GM19023 (cell line): Measurements from ENCODE around the gene ZFAND2A.
"Not testable (repeated sequence)": the region's sequence is repeated elsewhere in the genome, so short reads cannot be mapped to it uniquely, and the experiment has no call there.

ENCODE experiments used
- ATAC-seq: cut with Tn5 transposase; IDR thresholded peaks from one replicate; pipeline ENCODE4 v1.9.1; 2021; ENCODE audit warnings: mild to moderate bottlenecking, moderate library complexity; ENCODE audit not compliant: unreplicated experiment

Gene ZFAND2A

DNA sequence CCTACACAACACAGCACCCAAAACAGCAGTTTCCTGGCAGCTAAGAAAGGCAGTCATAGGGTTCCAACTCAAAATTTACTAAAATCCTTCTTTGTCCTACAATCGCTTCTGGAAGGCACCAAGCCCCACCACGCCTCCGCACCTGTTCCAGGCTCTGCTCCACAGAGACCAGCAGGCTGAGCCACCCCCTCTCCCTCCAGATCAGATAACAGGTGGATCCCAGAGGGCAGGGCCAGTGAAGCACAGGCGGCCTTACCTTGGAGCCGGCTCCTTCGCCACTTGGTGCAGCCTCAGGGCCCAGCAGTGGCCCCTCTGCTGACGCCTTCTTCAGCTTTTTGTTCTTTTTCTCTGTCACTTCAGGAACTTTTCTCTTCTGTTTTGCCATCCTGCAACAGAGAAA is 33.0 kb downstream of the ZFAND2A start:
- ATAC-seq: no peak

DNA sequence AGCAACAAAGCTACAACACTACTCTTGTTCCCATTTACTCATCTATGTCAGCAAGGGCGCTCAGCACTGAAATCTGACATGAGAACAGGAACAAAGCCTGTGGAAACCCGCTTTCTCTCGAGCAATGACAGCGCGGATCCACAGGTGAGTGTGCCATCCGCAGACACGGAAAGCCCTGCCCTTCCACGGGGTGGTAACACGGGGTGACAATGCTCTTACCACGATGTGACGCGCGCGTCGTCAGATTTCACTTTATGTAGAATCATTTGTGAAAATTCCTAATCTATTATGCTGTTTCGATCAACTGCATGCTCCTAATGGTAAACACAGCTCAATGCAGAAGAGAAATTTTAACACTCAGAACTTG is 34.4 kb downstream of the ZFAND2A start:
- ATAC-seq: no peak

DNA sequence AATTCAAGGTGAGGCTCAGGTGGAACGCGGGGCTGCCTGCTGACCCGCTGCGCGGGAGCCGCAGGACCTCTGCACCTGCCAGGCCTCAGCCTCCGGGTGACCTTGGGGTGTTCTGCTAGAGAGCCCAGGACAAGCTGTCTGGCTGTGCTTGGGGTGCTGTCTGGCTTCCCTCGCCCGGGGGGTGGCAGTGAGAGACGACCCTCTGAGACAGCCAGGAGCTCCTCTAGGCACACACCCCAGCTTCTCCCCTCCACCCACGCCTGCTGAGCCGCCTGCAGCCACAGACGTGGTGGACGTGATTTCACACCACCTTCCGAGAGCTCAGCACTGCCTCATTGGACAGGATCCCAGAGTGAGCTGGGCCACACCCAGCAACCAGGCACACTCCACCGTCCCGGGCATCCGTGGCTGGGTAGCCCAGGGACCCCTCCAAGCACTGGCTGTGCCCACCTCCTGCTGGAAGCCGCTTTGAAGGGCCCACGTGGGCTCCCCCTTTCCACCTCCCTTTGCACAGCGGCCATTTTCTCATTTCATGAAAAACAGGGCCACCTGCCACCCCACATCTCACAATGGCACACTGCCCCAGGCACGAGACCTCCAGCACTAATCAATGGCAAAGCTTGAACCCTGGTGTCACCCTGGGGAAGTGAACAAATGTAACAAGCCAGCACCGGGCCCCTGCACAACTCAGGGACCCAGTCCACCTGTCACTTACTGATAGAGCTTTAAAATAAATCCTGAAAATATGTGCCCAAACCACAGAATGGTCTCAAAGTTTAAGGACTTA is 35.0 kb downstream of the ZFAND2A start:
- no peak for ATAC-seq

DNA sequence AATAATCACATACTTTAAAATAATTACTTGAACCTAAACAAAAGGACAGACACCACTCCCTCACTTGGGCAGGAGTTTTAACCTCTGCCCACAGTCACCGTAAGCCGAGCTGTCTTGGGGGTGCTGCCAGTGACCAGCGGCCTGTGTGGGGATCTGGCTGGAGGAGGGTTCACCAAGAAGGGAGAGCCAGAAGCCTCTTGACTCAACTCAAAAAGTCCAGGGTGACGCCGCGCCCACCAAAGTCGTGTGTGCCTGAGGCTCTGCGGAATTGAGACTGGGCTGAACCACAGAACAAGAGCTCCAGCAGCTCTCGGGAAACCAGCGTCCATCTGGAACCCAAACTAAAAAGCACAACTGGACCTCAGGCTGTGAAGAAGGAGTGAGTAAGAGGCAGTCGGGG is 35.8 kb downstream of the ZFAND2A start:
- ATAC-seq: no peak

DNA sequence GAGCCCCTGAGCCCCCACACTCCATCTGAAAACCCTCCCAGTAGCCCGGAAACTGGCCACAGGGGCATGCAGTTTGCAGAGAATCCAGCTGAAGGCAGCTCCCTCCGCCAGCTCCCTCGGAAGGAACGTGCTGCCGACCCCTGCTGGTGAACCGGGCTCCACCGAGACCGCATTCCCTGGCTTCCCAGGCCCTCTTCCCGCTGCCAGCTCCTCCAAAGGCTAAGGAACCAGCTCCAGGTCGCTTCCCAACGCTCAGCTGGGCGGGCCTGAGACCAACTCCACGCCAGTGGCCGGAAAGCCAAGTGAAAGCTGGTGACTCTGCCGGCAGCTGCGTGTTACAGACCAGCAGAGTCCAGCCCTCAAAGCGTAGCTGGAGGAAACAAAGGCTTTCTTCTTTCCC is 36.3 kb downstream of the ZFAND2A start:
- no peak for ATAC-seq

DNA sequence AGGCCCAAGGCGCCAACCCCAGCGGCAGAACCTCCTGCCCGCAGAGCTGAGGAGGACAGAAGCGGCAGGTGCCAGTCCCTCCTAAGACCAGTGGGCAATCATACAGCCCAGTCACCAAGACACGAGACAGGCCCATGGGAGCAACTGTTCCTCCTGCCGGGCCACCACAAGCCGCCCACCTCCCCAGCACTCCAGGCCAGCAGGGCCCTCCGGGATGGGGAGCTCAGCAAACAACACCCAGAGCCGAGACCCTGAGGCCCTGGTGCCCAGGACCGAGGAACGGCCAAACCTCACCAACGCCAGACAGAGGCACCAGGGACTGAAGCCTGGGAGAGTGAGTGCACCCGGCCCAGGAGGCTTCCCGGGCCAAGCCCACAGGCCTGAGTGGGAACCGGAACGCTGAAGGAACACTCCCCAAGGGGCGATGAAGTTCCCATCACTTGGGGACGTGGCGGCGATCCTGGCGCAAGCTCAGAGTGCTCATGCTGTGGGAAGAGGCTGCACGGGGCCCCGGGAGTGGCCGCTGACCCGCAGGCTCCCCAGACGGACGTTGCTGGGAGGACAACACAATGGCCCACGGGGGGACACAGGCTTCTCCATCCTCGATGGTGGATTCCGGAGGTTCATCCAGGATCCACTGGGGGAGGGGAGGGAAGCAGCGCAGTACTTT is 37.0 kb downstream of the ZFAND2A start:
- no peak for ATAC-seq

DNA sequence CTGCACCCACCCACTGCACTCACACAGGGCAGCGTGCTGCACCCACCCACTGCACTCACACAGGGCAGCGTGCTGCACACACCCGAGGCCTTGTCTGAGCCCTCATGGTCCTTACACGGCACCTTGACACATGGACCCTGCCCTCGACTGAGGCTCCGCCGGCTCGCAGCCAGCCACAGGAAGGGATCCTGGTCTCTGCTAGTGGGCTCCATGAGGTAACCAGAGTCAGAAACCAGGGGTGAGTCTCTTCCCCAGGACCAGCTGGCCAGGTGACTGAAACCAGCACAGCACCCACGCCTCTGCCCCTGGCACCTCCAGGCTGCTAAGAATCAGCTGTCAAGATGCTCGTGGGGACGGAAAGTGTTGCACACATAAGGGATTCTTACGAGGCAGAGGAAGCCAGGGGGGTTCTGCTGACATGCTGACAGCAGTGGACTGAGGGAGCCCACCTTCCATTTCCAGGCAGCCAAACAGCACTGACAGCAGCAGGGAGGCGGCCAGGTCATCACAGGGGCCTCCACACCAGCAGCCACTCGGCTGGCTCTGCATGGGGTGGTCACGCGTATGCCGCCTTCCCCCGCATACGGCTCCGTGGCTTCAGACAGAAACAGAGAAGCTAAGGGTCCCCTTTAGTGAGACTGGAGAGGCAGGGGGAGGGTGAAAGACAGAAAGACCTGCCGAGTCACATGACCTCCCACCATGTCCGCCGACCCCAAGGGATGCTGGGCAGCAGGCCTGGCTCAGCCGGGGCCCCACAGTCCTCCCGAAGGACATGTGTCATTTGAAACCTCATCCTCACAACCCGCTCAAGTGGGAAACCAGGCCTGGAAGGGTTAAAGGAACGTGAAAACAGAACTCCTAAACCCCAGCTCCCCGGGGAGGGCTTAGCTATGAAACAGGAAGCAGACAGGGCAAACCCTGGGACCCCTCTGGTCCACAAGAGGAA is 37.8 kb downstream of the ZFAND2A start:
- no peak for ATAC-seq

DNA sequence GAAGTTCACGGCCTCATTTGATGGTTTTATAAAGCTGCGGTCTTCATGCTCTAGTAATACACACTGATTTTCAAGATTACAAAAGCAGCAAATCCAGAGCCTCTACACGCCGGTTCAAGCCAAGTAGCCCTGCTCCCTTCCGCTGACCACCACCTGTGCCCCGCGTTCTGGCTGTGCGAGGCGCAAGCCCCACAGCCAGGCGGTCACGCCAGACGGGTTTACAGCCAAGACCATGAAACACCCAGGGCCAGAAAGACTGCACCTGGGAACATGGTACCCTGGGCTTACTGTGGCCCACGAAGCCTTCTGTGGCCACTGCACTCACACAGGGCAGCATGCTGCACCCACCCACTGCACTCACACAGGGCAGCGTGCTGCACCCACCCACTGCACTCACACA is 38.5 kb downstream of the ZFAND2A start:
- no peak for ATAC-seq

DNA sequence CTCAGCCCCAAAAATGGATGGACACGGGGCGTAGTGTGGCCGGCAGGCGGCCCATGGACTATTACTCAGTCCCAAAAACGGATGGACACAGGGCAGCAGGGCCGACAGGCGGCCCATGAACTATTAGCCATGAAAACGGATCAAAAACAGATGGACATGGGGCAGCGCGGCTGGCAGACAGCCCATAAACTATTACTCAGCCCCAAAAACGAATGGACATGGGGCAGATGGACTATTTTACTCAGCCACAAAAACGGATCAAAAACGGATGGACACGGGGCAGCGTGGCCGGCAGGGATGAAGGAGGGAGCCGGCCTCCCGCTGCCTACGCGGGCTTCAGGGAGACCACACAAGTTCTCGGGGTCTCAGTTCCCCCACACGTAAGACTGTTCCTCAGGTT is 39.2 kb downstream of the ZFAND2A start:
- no peak for ATAC-seq

DNA sequence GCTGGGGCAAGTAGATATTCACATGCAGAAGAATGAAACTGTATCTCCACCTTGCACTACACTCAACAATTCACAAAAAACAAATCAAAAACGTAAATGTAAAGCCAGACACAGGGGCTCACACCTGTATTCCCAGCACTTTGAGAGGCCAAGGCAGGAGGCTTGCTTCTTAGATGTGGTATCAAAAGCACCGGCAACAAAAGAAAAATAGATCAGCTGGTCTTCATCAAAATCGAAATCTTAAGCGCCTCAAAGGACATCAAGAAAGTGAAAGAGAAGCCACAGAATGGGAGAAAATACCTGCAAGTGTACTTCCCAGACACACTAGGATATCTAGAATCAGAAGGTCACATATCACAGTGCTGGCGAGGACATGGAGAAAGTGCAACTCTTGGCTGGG is 40.8 kb downstream of the ZFAND2A start:
- ATAC-seq: no peak

DNA sequence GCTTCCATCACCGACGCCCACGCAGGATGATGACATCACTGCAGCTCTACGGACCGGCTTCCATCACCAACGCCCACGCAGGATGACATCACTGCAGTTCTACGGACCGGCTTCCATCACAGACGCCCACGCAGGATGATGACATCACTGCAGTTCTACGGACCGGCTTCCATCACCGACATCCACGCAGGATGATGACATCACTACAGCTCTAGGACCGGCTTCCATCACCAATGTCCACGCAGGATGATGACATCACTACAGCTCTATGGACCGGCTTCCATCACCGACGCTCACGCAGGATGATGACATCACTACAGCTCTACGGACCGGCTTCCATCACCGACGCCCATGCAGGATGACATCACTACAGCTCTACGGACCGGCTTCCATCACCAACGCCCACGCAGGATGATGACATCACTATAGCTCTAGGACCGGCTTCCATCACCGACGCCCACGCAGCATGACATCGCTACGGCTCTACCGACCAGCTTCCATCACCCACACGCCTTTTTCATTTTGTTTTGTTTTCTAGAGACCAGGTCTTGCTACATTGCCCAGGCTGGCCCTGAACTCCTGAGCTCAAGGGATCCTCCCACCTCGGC is 42.6 kb downstream of the ZFAND2A start:
- ATAC-seq: no peak

DNA sequence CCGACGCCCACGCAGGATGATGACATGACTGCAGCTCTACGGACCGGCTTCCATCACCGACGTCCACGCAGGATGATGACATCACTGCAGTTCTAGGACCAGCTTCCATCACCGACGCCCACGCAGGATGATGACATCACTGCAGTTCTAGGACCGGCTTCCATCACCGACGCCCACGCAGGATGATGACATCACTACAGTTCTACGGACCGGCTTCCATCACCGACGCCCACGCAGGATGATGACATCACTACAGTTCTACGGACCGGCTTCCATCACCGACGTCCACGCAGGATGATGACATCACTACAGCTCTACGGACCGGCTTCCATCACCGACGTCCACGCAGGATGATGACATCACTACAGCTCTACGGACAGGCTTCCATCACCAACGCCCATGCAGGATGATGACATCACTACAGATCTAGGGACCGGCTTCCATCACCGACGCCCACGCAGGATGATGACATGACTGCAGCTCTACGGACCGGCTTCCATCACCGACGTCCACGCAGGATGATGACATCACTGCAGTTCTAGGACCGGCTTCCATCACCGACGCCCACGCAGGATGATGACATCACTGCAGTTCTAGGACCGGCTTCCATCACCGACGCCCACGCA is 43.5 kb downstream of the ZFAND2A start:
- ATAC-seq: not testable (repeated sequence)

DNA sequence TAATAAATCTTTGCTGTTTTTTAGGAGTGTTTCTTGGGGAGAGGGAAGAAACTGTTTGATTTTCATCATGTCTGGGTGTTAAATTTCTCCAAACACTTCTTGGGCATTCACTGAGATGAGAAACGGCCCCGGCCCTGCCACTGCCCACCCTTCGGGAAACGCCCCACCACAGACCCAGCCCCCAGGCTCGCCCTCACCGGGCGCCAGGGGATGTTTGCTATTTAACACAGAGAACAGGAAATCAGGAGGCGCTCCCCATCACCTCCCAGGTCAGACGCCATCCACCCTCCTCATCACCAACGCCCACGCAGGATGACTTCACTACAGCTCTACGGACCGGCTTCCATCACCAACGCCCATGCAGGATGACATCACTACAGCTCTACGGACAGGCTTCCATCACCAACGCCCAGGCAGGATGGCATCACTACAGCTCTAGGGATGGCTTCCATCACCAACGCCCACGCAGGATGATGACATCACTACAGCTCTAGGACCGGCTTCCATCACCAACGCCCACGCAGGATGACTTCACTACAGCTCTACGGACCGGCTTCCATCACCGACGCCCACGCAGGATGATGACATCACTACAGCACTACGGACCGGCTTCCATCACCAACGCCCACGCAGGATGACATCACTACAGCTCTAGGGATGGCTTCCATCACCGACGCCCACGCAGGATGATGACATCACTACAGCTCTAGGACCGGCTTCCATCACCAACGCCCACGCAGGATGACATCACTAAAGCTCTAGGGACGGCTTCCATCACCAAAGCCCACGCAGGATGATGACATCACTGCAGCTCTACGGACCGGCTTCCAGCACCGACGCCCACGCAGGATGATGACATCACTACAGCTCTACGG is 44.6 kb downstream of the ZFAND2A start:
- not testable (repeated sequence) for ATAC-seq

DNA sequence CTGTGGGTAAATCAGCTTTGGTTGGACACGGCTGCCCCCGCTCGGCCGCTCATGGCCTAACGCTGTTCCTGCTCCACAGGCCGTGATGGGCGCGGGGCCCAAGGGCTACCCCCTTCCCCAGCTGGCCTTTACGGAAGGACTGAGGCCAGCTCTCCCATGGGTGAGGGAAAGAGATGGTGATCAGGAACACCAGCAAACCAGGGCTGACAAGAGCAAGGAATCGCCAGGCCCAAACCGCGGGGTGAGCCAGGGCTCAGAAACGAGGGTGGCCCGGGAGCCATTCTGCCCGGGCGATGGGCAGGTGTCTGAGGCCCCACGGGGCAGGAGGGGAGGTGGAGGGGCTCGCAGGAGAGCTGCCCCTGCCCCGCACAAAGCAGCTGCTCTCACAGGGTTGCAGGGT is 45.5 kb downstream of the ZFAND2A start:
- ATAC-seq: no peak

DNA sequence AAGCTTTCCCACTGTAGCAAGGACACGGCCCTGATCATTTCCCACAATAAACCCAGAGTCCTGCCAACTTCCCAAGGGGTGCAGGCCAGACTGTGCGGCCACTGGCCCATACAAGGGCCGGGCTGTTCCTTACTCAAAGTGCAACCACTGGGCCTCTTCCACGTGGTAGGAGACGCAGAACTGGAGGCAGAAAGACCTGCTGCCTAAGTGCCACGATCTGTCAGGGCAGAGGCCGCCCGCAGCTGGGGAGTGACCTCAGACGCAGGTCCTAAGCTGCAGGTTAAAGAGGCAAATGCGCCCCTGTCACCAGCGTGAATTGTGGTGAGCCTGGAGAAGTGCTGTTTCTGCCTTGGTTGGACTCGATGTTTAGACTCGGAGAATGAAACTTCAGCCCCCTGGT is 45.9 kb downstream of the ZFAND2A start:
- ATAC-seq: no peak

DNA sequence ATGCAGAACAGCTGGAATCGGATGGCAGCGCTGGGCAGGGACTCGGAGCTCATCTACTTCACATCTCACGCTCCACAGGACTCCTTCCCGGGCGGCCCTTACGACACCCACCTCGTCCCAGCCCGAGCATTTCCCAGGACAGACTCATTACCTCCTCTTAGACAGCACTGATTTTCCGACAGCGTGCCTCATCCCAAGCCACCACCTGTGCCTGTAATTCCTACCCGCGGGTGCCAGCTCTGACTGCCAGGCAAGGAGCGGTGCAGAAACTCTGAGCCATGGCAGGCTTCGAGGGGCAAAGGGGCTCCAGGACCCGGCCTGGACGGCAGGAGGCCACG is 46.5 kb downstream of the ZFAND2A start:
- no peak for ATAC-seq

DNA sequence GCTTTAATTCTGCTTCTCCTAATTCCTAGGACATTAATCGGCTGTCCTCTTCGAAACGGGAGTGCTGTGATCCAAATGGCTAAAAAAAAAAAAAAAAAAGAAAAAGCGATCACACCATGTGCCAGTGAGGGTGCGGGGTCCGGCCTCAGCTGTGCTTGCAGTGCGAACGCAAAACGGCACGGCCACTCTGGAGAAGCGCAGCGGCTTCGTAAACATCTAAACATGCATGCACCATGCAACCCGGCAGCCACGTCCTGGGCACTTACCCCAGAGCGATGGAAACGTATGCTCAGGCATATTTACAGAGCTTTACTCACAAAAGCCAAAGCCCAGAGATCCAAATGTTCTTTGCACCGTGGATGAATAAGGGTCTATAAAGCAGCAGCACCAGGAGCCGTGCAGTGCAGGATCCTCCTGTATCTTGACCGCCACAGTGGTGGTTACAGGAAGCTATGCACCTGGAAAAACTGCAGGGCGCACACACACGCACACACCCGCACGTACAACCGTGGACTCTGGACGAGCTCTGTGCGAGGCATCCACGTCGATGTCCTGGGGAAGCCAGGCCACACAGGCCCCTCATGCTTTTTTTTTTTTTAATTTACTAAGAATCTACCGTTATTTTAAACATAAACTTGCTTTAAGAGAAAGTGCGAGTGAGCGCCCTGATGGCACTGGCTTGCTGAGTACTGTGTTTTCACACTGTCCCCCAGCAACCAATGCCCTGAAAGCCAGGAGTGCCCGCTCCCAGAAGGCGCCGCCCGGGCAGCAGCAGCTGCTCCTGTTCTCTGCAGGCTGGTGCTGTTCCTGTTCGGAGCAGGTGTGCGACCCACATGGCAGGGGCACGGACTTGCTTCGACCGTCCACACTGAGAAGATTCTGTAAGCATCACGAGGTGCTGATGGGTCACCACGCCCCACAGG is 47.1 kb downstream of the ZFAND2A start:
- no peak for ATAC-seq

DNA sequence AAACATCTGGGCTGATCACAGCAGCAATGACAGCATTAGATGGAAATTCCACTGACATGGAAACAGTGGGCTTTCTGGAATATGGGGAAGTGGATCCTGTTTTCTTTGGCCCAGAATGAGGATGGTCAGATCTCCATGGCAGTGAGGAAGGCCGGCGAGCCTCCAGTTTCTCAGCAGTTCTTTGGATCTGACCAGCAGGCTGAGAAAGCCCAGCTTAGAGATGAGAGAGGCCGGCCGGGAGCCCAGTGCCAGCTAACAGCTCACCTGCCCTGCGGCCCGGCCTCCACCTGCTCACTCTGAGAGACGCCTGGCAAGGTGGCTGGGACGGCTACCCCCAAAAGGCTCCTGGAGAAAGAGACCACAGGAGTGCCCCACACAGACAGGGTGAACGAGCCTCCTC is 47.9 kb downstream of the ZFAND2A start:
- no peak for ATAC-seq

DNA sequence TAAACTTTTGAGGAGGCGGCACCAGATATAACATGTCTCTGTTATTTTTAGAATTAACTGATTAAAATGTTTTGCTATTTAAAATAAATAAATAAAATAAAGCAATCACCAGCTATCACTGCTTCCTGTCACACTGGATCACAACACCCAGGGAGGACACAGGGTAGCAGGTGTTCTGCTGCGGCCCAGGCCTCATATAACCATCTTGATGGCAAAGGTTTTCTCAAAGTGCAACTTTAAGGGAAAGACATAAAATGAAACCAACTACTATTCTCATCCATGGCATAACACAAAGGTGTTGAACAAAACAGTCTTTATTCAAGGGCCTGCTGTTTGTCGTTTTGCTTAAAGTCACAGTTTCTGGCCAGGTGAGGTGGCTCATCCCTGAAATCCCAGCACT is 48.8 kb downstream of the ZFAND2A start:
- no peak for ATAC-seq
